ENCODE measurements around the gene IQSEC1. TPM values are rescaled to one million over a fixed set of nuclear protein-coding genes. Genes with fewer than 3 reads are reported as not detected.

IQSEC1 gene
- total RNA-seq, 1 donor from 2014 or later: 29.5 TPM

DNA sequence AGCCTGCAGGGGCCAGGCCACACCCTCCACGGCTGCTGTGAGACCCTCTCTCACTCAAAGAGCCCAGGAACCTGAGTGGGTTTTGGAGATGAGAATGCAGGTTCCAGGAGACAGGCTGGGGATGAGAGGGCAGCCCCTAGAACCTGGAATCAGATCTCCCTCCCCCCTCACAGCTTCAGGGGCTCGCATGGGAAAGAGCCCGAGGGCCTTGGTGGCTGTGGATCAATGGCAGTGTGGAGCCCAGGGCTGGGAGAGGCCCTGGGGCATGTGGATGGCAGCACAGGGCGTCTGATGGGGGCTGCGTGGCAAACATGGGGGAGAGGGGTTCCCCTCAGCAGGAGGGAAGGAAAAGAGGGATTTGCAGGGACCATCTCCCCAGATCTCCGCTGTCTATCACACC, 119.0 kb downstream of the IQSEC1 start:
- FAIRE-seq (no peak), DNase-seq (ENCODE audit: low read depth) (no peak)
- Histone ChIP-seq H3K27me3 (ENCODE audit: insufficient read depth, low read length) (no peaks in the 10 kb centered on the region), H3K9me3 (ENCODE audit: insufficient read depth, low read depth, low read length) (no peaks in the 10 kb centered on the region), H3K36me3 (ENCODE audit: insufficient read depth, low read length) (no peaks in the 10 kb centered on the region), H4K20me1 (ENCODE audit: insufficient read depth, low read length) (peaks cover 85% of the 10 kb centered on the region), H3K9ac (ENCODE audit: low read length) (no peak overlapping the region), H2AFZ (ENCODE audit: low read depth, low read length) (no peak overlapping the region), H3K79me2 (ENCODE audit: insufficient read depth, low read length) (peaks cover 78% of the 10 kb centered on the region), H3K4me1 (ENCODE audit: insufficient read depth, low read length) (peaks cover 11% of the 10 kb centered on the region), H3K27ac (ENCODE audit: low read depth, low read length) (no peak overlapping the region), H3K4me2 (ENCODE audit: low read length) (no peak overlapping the region), H3K4me3 (ENCODE audit: insufficient read depth, low read depth, low read length) (no peak overlapping the region)
- Mint-ChIP-seq H3K36me3 (ENCODE audit: low read depth, unreplicated experiment) (peaks cover 21% of the 10 kb centered on the region), H3K27me3 (ENCODE audit: low read depth, unreplicated experiment) (peaks cover 3% of the 10 kb centered on the region), H3K27ac (ENCODE audit: unreplicated experiment) (no peak overlapping the region), H3K9me3 (ENCODE audit: unreplicated experiment) (no peaks in the 10 kb centered on the region), H3K4me3 (ENCODE audit: unreplicated experiment) (no peak overlapping the region), H3K4me1 (ENCODE audit: low read depth, unreplicated experiment) (peaks cover 23% of the 10 kb centered on the region)
- TF ChIP-seq, protein P1, sequence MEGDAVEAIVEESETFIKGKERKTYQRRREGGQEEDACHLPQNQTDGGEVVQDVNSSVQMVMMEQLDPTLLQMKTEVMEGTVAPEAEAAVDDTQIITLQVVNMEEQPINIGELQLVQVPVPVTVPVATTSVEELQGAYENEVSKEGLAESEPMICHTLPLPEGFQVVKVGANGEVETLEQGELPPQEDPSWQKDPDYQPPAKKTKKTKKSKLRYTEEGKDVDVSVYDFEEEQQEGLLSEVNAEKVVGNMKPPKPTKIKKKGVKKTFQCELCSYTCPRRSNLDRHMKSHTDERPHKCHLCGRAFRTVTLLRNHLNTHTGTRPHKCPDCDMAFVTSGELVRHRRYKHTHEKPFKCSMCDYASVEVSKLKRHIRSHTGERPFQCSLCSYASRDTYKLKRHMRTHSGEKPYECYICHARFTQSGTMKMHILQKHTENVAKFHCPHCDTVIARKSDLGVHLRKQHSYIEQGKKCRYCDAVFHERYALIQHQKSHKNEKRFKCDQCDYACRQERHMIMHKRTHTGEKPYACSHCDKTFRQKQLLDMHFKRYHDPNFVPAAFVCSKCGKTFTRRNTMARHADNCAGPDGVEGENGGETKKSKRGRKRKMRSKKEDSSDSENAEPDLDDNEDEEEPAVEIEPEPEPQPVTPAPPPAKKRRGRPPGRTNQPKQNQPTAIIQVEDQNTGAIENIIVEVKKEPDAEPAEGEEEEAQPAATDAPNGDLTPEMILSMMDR (IDR thresholded peaks at IDR 0.05; ENCODE audit: insufficient read depth, low read depth, low read length): no peak
- TF ChIP-seq EZH2 (IDR thresholded peaks at IDR 0.05; ENCODE audit: insufficient read depth, low read length): no peak

DNA sequence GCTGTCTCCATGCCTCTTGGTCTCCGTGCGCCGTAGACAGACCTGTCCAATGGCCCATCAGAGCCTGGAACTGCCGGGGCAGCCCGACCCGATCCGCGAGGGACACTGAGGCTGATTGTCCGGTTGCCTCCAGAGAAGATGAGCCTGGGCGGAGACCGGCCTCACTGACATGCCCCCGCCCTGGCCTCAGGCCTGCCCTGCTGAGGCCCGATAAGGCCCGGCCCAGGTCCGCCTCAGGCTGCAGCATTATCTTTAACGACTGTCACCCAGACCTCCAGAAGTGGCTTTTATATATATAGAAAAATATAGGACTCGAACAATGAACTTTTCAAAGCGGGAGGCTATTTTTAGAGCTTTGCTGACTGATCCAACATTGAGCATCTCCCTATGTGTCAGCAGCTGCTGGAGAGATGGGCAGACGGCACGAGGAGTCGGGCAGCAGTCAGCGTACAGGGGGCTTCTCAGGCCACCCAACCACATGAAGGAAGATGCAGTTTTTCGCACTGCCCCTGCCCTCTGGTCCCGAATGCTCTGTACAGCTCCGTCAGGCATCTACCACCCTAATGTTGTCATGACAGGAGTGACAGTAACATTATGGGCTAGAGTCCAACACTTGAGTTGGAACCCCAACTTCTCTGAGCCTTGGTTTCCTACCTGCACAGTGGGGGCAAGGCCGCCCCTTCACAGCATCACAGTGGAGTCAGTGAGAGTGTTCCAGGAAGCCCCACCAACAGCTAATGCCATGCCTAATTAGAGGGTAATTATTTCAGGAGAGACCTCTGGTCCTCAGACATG, 119.8 kb downstream of the IQSEC1 start:
- no peak overlapping the region for H3K9ac ChIP-seq (ENCODE audit: low read length)
- FAIRE-seq: no peak
- TF ChIP-seq EZH2 (IDR thresholded peaks at IDR 0.05; ENCODE audit: insufficient read depth, low read length): no peak
- TF ChIP-seq, protein P1 (IDR thresholded peaks at IDR 0.05; ENCODE audit: insufficient read depth, low read depth, low read length): no peak
- no peaks in the 10 kb centered on the region for H3K9me3 Mint-ChIP-seq (ENCODE audit: unreplicated experiment)
- no peaks in the 10 kb centered on the region for H3K36me3 ChIP-seq (ENCODE audit: insufficient read depth, low read length)
- H3K27me3 ChIP-seq (ENCODE audit: insufficient read depth, low read length): no peaks in the 10 kb centered on the region
- no peak overlapping the region for H3K27ac ChIP-seq (ENCODE audit: low read depth, low read length)
- H3K4me1 Mint-ChIP-seq (ENCODE audit: low read depth, unreplicated experiment): peaks cover 30% of the 10 kb centered on the region
- no peak overlapping the region for H3K4me2 ChIP-seq (ENCODE audit: low read length)
- DNase-seq (ENCODE audit: low read depth): no peak
- no peak overlapping the region for H3K4me3 ChIP-seq (ENCODE audit: insufficient read depth, low read depth, low read length)
- no peak overlapping the region for H3K4me3 Mint-ChIP-seq (ENCODE audit: unreplicated experiment)
- peaks cover 19% of the 10 kb centered on the region for H3K4me1 ChIP-seq (ENCODE audit: insufficient read depth, low read length)
- no peak overlapping the region for H2AFZ ChIP-seq (ENCODE audit: low read depth, low read length)
- peaks cover 16% of the 10 kb centered on the region for H3K36me3 Mint-ChIP-seq (ENCODE audit: low read depth, unreplicated experiment)
- peaks cover 85% of the 10 kb centered on the region for H4K20me1 ChIP-seq (ENCODE audit: insufficient read depth, low read length)
- H3K9me3 ChIP-seq (ENCODE audit: insufficient read depth, low read depth, low read length): no peaks in the 10 kb centered on the region
- H3K27me3 Mint-ChIP-seq (ENCODE audit: low read depth, unreplicated experiment): peaks cover 3% of the 10 kb centered on the region
- H3K27ac Mint-ChIP-seq (ENCODE audit: unreplicated experiment): no peak overlapping the region
- peaks cover 75% of the 10 kb centered on the region for H3K79me2 ChIP-seq (ENCODE audit: insufficient read depth, low read length)
